ENCODE measurements around the gene SPATA6L.

Gene SPATA6L

DNA sequence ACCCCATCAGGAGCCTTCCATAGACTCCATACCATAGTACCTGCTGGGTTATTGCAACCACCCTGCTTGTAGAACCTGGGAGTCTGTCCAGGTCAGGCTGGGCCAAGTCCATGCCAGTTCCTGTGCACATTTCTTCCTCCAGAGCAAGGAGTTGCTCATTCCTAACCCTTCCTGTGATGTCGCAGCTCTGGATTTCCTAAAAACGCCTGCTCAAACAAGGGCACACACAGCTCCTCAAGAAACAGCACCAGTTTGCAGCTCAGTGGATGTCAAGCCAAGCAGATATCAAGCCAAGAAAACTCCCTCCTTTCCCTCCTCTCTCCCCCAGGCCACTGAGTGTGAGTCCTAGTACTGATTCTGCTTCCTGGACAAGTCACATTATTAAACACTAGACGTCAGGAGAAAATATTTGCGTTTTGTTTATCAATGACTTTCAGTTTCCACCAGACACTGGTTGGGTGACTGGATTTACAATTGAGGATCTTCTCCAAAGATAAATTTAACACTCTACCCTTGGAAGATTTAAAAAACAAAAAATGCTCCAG, 116.5 kb downstream of the SPATA6L start:
- DNase-seq (ENCODE audit: low spot score), result no peak

DNA sequence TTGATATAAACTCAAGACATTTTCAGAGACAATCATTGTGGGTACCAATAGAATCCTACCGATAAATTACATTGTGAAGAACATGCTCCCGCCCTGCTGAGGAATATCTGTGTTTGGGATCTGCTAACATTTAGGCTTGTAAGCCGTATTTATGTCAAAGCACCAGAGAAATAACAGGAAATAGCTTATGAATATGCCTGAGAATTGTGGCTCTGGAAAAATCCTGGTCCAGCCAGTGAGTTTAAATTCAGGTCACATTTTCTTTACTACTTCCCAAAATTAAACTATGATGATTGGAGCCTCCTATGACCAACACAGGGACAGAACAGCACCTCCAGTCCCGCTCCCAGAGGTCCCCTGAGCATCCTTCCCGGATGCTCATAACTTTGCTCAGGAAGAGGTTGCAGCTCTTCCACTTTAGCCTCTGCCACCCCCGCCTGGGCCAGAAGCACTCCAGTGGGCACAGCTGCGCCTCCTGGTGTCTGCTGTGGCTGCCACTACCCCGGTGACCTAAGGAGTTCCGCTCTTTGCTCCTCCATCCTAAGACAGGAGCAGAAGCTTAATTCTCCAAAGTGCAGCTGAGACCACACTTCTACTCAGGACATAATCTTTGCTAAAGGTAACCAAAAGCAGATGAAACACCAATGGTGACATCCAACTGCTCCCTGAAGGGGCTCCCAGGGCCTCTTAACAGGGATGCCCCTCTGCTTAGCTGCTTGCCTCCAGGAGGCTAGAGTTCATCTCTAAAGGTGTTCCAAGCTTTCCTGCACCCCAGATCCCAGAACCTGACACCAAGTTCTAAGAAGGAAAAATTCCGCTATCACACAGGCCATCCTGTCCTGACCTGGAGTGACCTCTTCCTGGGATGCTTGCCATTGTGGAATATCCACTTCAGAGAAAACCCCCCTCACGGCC, 117.2 kb downstream of the SPATA6L start:
- DNase-seq (ENCODE audit: low spot score), result no peak

All from CD4-positive, alpha-beta T cell treated with Interleukin-6 at 100 ng/mL for 8 hours (primary cell).